ENCODE data around the gene SRP9. TPM values are rescaled to one million over a fixed set of nuclear protein-coding genes. Genes with fewer than 3 reads are reported as not detected.

SRP9 gene
- total RNA-seq, 1 experiment from 2014 or later, result 555 TPM

GRCh38 chr1:225838793-225839192 lies 61.2 kb downstream of the SRP9 start:
- no peak for DNase-seq (ENCODE audit: low read depth)

Other genes starting within 250 kb of the SRP9 start
- 47.5 and 53.3 TPM in 2 replicates for gene ENAH, start 124.7 kb upstream of the SRP9 start, total RNA-seq (2014; rRNA removed; shearing (Covaris generic))
- gene EPHX1, start 32.3 kb downstream of the SRP9 start, total RNA-seq (2014; rRNA removed; shearing (Covaris generic)), result 25.0 and 25.5 TPM in 2 replicates
- gene TMEM63A, start 104.6 kb downstream of the SRP9 start, total RNA-seq (2014; rRNA removed; shearing (Covaris generic)), result 7.6 and 8.2 TPM in 2 replicates
- gene LEFTY1, start 111.3 kb downstream of the SRP9 start, total RNA-seq (2014; rRNA removed; shearing (Covaris generic)), result not detected in 2 replicates
- gene PYCR2, start 146.4 kb downstream of the SRP9 start, total RNA-seq (2014; rRNA removed; shearing (Covaris generic)), result 31.2 and 38.9 TPM in 2 replicates
- not detected in 2 replicates for gene LEFTY2, start 163.4 kb downstream of the SRP9 start, total RNA-seq (2014; rRNA removed; shearing (Covaris generic))
- 10.5 and 14.0 TPM in 2 replicates for gene SDE2, start 221.5 kb downstream of the SRP9 start, total RNA-seq (2014; rRNA removed; shearing (Covaris generic))

Measured in RPMI7951 (cell line).